Measurements from ENCODE around the gene HFM1.

HFM1 gene

DNA sequence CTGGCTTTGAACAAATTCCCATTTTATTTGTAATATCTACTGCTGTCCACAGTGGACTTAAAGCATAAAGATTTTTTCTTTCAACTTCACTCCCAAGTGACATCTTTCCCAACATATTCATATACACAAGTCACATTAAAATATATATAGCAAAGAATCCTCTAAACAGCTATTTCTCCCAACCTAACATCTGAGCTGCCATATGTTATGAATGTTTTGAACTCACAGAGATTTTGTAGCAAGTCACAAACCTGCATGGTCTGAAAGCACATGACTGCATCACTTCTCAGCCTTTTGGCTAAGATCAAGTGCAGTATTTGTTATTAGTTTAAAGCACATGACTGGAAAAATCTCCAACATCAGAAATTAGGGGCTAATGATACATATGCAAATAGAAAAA, 7.7 kb upstream of the HFM1 start:
- TF ChIP-seq POU2F2 (IDR thresholded peaks at IDR 0.05; ENCODE audit: low read depth, low read length), result no peak
- TF ChIP-seq POLR2AphosphoS5 (IDR thresholded peaks at IDR 0.05; ENCODE audit: low read depth, low read length), result no peak
- no peak for FAIRE-seq
- DNase-seq (ENCODE audit: insufficient read length, low spot score), result no peak

- no peak for FAIRE-seq
- no peak for TF ChIP-seq PAX5 (IDR thresholded peaks at IDR 0.05; ENCODE audit: insufficient read depth, low read length, severe bottlenecking)
- TF ChIP-seq POLR2A (IDR thresholded peaks at IDR 0.05; ENCODE audit: low read depth, low read length), result no peak
- TF ChIP-seq SPI1 (IDR thresholded peaks at IDR 0.05; ENCODE audit: low read depth, low read length), result no peak
- TF ChIP-seq POLR2AphosphoS5 (IDR thresholded peaks at IDR 0.05; ENCODE audit: low read depth, low read length), result no peak
- no peak for TF ChIP-seq TAF1 (IDR thresholded peaks at IDR 0.05; ENCODE audit: low read depth, low read length)
- TF ChIP-seq POU2F2 (IDR thresholded peaks at IDR 0.05; ENCODE audit: low read depth, low read length), result no peak
- no peak for DNase-seq (ENCODE audit: insufficient read length, low spot score)
These were observed 2.2 kb upstream of the HFM1 start for GRCh38 chr1:91406773-91407389.

GRCh38 chr1:91402023-91402422, 2.6 kb downstream of the HFM1 start:
- TF ChIP-seq TAF1 (IDR thresholded peaks at IDR 0.05; ENCODE audit: low read depth, low read length) (no peak), POLR2A (IDR thresholded peaks at IDR 0.05; ENCODE audit: low read depth, low read length) (no peak), POU2F2 (IDR thresholded peaks at IDR 0.05; ENCODE audit: low read depth, low read length) (no peak), PAX5 (IDR thresholded peaks at IDR 0.05; ENCODE audit: insufficient read depth, low read length, severe bottlenecking) (no peak), SPI1 (IDR thresholded peaks at IDR 0.05; ENCODE audit: low read depth, low read length) (no peak), POLR2AphosphoS5 (IDR thresholded peaks at IDR 0.05; ENCODE audit: low read depth, low read length) (no peak)
- FAIRE-seq, result no peak
- no peak for DNase-seq (ENCODE audit: insufficient read length, low spot score)

- TF ChIP-seq PAX5 (IDR thresholded peaks at IDR 0.05; ENCODE audit: insufficient read depth, low read length, severe bottlenecking) (no peak), POLR2A (IDR thresholded peaks at IDR 0.05; ENCODE audit: low read depth, low read length) (no peak), SPI1 (IDR thresholded peaks at IDR 0.05; ENCODE audit: low read depth, low read length) (no peak), POLR2AphosphoS5 (IDR thresholded peaks at IDR 0.05; ENCODE audit: low read depth, low read length) (no peak), POU2F2 (IDR thresholded peaks at IDR 0.05; ENCODE audit: low read depth, low read length) (no peak), TAF1 (IDR thresholded peaks at IDR 0.05; ENCODE audit: low read depth, low read length) (no peak)
- DNase-seq (ENCODE audit: insufficient read length, low spot score), result no peak
- no peak for FAIRE-seq
These were observed 4.4 kb downstream of the HFM1 start for GRCh38 chr1:91400133-91400725.

DNA sequence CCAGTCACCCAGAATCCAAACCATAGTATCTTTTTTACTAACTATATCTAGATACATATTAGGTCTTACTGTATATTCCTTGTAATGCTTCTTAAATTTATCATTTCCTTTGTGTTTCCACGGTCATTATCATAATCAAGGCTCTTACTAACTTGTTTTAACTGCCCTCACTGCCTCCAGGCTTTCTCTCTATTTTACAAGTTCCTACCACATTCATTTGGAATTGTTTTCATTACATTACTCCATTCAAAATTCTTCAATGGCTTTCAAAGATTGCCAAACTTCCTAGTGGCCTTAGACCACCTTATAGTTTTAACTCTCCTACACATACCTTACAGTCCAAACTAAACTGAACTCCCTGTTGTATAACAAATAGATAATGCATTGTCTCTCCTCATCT, 6.3 kb downstream of the HFM1 start:
- FAIRE-seq (no peak), DNase-seq (ENCODE audit: insufficient read length, low spot score) (no peak)
- TF ChIP-seq SPI1 (IDR thresholded peaks at IDR 0.05; ENCODE audit: low read depth, low read length) (no peak), TAF1 (IDR thresholded peaks at IDR 0.05; ENCODE audit: low read depth, low read length) (no peak), POLR2A (IDR thresholded peaks at IDR 0.05; ENCODE audit: low read depth, low read length) (no peak), PAX5 (IDR thresholded peaks at IDR 0.05; ENCODE audit: insufficient read depth, low read length, severe bottlenecking) (no peak)

GRCh38 chr1:91397605-91398004, 7.0 kb downstream of the HFM1 start:
- no peak for FAIRE-seq
- DNase-seq (ENCODE audit: insufficient read length, low spot score), result no peak
- TF ChIP-seq POU2F2 (IDR thresholded peaks at IDR 0.05; ENCODE audit: low read depth, low read length) (no peak), POLR2AphosphoS5 (IDR thresholded peaks at IDR 0.05; ENCODE audit: low read depth, low read length) (no peak), POLR2A (IDR thresholded peaks at IDR 0.05; ENCODE audit: low read depth, low read length) (no peak), PAX5 (IDR thresholded peaks at IDR 0.05; ENCODE audit: insufficient read depth, low read length, severe bottlenecking) (no peak), SPI1 (IDR thresholded peaks at IDR 0.05; ENCODE audit: low read depth, low read length) (no peak), TAF1 (IDR thresholded peaks at IDR 0.05; ENCODE audit: low read depth, low read length) (no peak)

DNA sequence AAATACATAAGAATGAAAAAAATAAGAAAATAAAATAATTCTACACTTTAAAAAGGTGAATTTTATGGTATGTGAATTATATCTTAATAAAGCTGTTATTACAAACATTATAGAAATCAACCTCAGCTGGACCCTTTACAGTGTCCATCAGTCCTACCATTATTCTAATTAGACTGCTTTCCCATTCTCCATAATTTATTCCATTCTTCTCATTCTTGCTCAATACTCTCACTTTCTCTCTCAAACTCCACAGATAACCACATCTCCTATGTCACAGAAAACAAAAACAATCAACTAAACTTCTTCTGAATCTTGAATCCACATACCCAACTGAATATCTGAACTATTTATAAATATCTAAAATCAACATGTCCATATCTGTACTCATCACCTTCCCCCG, 11.6 kb downstream of the HFM1 start:
- FAIRE-seq (no peak), DNase-seq (ENCODE audit: insufficient read length, low spot score) (no peak)
- no peak for TF ChIP-seq PAX5 (IDR thresholded peaks at IDR 0.05; ENCODE audit: insufficient read depth, low read length, severe bottlenecking)
- TF ChIP-seq POU2F2 (IDR thresholded peaks at IDR 0.05; ENCODE audit: low read depth, low read length), result no peak
- TF ChIP-seq POLR2A (IDR thresholded peaks at IDR 0.05; ENCODE audit: low read depth, low read length), result no peak
- TF ChIP-seq SPI1 (IDR thresholded peaks at IDR 0.05; ENCODE audit: low read depth, low read length), result no peak
- no peak for TF ChIP-seq TAF1 (IDR thresholded peaks at IDR 0.05; ENCODE audit: low read depth, low read length)
- no peak for TF ChIP-seq POLR2AphosphoS5 (IDR thresholded peaks at IDR 0.05; ENCODE audit: low read depth, low read length)

GRCh38 chr1:91386109-91386508, 18.5 kb downstream of the HFM1 start:
- TF ChIP-seq POLR2A (IDR thresholded peaks at IDR 0.05; ENCODE audit: low read depth, low read length) (no peak), TAF1 (IDR thresholded peaks at IDR 0.05; ENCODE audit: low read depth, low read length) (no peak), SPI1 (IDR thresholded peaks at IDR 0.05; ENCODE audit: low read depth, low read length) (no peak), POLR2AphosphoS5 (IDR thresholded peaks at IDR 0.05; ENCODE audit: low read depth, low read length) (no peak), POU2F2 (IDR thresholded peaks at IDR 0.05; ENCODE audit: low read depth, low read length) (no peak), PAX5 (IDR thresholded peaks at IDR 0.05; ENCODE audit: insufficient read depth, low read length, severe bottlenecking) (no peak)
- DNase-seq (ENCODE audit: insufficient read length, low spot score) (no peak), FAIRE-seq (no peak)

GRCh38 chr1:91383456-91383855, 21.2 kb downstream of the HFM1 start:
- TF ChIP-seq POU2F2 (IDR thresholded peaks at IDR 0.05; ENCODE audit: low read depth, low read length), result no peak
- TF ChIP-seq POLR2A (IDR thresholded peaks at IDR 0.05; ENCODE audit: low read depth, low read length), result no peak
- TF ChIP-seq POLR2AphosphoS5 (IDR thresholded peaks at IDR 0.05; ENCODE audit: low read depth, low read length), result no peak
- TF ChIP-seq PAX5 (IDR thresholded peaks at IDR 0.05; ENCODE audit: insufficient read depth, low read length, severe bottlenecking), result no peak
- no peak for TF ChIP-seq SPI1 (IDR thresholded peaks at IDR 0.05; ENCODE audit: low read depth, low read length)
- TF ChIP-seq TAF1 (IDR thresholded peaks at IDR 0.05; ENCODE audit: low read depth, low read length), result no peak
- DNase-seq (ENCODE audit: insufficient read length, low spot score) (no peak), FAIRE-seq (no peak)

DNA sequence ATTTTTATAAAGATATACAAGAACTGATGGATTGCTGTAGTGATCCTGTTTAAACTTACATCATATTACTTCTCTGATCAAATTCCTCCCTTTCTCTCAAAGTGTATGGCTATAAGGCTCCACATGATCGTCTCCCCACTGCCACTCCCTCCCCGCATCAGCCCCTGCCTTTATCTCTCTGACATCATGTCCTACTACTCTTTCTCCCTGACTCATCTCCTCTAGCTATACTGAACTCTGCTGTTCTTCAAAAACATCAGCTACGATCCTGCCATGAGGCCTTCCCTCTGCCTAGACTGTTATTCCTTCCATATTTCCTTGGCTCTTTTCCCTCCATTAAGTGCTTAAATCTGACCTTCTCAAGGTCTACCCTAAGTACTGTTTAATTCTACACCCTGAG, 22.8 kb downstream of the HFM1 start:
- DNase-seq (ENCODE audit: insufficient read length, low spot score), result no peak
- TF ChIP-seq POU2F2 (IDR thresholded peaks at IDR 0.05; ENCODE audit: low read depth, low read length) (no peak), PAX5 (IDR thresholded peaks at IDR 0.05; ENCODE audit: insufficient read depth, low read length, severe bottlenecking) (no peak), SPI1 (IDR thresholded peaks at IDR 0.05; ENCODE audit: low read depth, low read length) (no peak), POLR2AphosphoS5 (IDR thresholded peaks at IDR 0.05; ENCODE audit: low read depth, low read length) (no peak), POLR2A (IDR thresholded peaks at IDR 0.05; ENCODE audit: low read depth, low read length) (no peak), TAF1 (IDR thresholded peaks at IDR 0.05; ENCODE audit: low read depth, low read length) (no peak)
- FAIRE-seq, result no peak

All from GM12891 (cell line).